ENCODE results near the gene CNOT6.
"Not testable (repeated sequence)": the region's sequence is repeated elsewhere in the genome, so short reads cannot be mapped to it uniquely, and the experiment has no call there.

The CNOT6 gene

GRCh38 chr5:180471866-180472265 is 22.3 kb upstream of the CNOT6 start:
- DNase-seq, result no peak

GRCh38 chr5:180472269-180472668 is 21.9 kb upstream of the CNOT6 start:
- no peak for DNase-seq

GRCh38 chr5:180473386-180473785 is 20.8 kb upstream of the CNOT6 start:
- DNase-seq, result not testable (repeated sequence)

- no peak for DNase-seq
Measured at GRCh38 chr5:180474569-180474968, 19.6 kb upstream of the CNOT6 start.

GRCh38 chr5:180475969-180476524 is 18.1 kb upstream of the CNOT6 start:
- DNase-seq, result not testable (repeated sequence)

- DNase-seq, result no peak
Measured at GRCh38 chr5:180484813-180485212, 9.4 kb upstream of the CNOT6 start.

- no peak for DNase-seq
Measured at GRCh38 chr5:180486636-180487149, 7.5 kb upstream of the CNOT6 start.

GRCh38 chr5:180487556-180487955 is 6.6 kb upstream of the CNOT6 start:
- DNase-seq, result no peak

- no peak for DNase-seq
Measured at GRCh38 chr5:180491496-180491895, 2.7 kb upstream of the CNOT6 start.

- no peak for DNase-seq
Measured at GRCh38 chr5:180492226-180492903, 1.8 kb upstream of the CNOT6 start.

- no peak for DNase-seq
Measured at GRCh38 chr5:180494510-180495181, 467 bp downstream of the CNOT6 start.

GRCh38 chr5:180495292-180495691 is 1.1 kb downstream of the CNOT6 start:
- no peak for DNase-seq

GRCh38 chr5:180495991-180496741 is 2.0 kb downstream of the CNOT6 start:
- no peak for DNase-seq

- DNase-seq, result not testable (repeated sequence)
Measured at GRCh38 chr5:180496806-180497205, 2.6 kb downstream of the CNOT6 start.

- not testable (repeated sequence) for DNase-seq
Measured at GRCh38 chr5:180497865-180498264, 3.7 kb downstream of the CNOT6 start.

GRCh38 chr5:180498378-180498777 is 4.2 kb downstream of the CNOT6 start:
- DNase-seq, result no peak

GRCh38 chr5:180499684-180500083 is 5.5 kb downstream of the CNOT6 start:
- DNase-seq, result no peak

GRCh38 chr5:180500300-180500699 is 6.1 kb downstream of the CNOT6 start:
- not testable (repeated sequence) for DNase-seq

- no peak for DNase-seq
Measured at GRCh38 chr5:180507661-180508060, 13.5 kb downstream of the CNOT6 start.

GRCh38 chr5:180515294-180515693 is 21.1 kb downstream of the CNOT6 start:
- DNase-seq, result no peak

GRCh38 chr5:180515974-180516373 is 21.8 kb downstream of the CNOT6 start:
- not testable (repeated sequence) for DNase-seq

GRCh38 chr5:180516440-180516839 is 22.3 kb downstream of the CNOT6 start:
- DNase-seq, result no peak

GRCh38 chr5:180519098-180519497 is 24.9 kb downstream of the CNOT6 start:
- DNase-seq, result no peak

Measured in cerebellar nuclear complex (tissue), 1 donor.